Measurements from ENCODE around the gene SPDEF.

DNA sequence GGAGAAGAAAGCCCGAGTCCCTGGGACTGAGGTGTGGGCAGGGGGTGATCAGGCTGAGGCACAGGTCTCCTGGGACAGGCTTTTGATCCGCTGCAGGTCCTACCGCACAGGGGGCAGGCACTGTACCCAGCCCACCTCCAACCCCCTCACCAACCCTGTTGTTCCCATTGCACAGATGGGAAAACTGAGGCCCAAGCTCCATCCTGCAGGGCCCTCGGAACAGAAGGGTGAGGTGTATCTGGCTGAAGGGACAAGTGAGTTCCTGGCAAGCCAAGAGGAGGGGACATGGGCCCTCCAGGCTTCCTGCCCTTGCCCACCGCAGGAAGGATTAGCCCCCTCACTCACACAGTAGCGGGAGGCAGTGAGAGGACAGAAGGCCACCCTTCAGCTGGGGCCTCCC, 16.5 kb upstream of the SPDEF start:
- no peak for TF ChIP-seq FOXP2 (optimal IDR thresholded peaks at IDR 0.05; ENCODE audit: control extremely low read depth, extremely low read length, insufficient read depth)
- no peak for TF ChIP-seq POLR2AphosphoS5 (IDR thresholded peaks at IDR 0.05; ENCODE audit: borderline replicate concordance, low read depth, low read length)
